ENCODE measurements around the gene FBLN7. TPM values are rescaled to one million over a fixed set of nuclear protein-coding genes. Genes with fewer than 3 reads are reported as not detected.
A peak's percentile ranks its signal among the peaks of the same experiment; 100 is the strongest.

FBLN7 gene
- total and polyA plus RNA-seq, 2 experiments from 2014 or later, result 0.16 TPM; not detected in 1

GRCh38 chr2:112144966-112145365 lies 6.8 kb downstream of the FBLN7 start:
- Histone ChIP-seq H3K9me2 (ENCODE audit: insufficient read depth) (0 out of 2 replicates have a peak, but pooled peaks cover 3% of the 10 kb centered on the region), H3K36me3 (ENCODE audit: insufficient read depth) (no peaks in the 10 kb centered on the region), H3K27me3 (ENCODE audit: insufficient read depth) (peaks cover 29% of the 10 kb centered on the region), H4K20me1 (replicated peaks; ENCODE audit: insufficient read depth) (0 out of 2 replicates have a peak, but pooled peaks cover 2% of the 10 kb centered on the region), H3K27ac (ENCODE audit: low read depth) (no peak overlapping the region), H2AFZ (no peak overlapping the region), H3K4me3 (no peak overlapping the region), H3F3A (replicated peaks; ENCODE audit: low read depth) (0 out of 2 replicates have a peak, but pooled peaks cover 3% of the 10 kb centered on the region), H3K4me2 (no peak overlapping the region), H3K4me1 (ENCODE audit: insufficient read depth) (peaks cover 4% of the 10 kb centered on the region; the same call in 1 of the 2 replicates), H3K79me2 (replicated peaks; ENCODE audit: insufficient read depth) (no peaks in the 10 kb centered on the region)
- Mint-ChIP-seq H3K36me3 (ENCODE audit: low read depth) (no peaks in the 10 kb centered on the region; the same call in 2 of the 3 replicates), H3K27me3 (ENCODE audit: insufficient read depth, low read depth, poor library complexity) (peaks cover 22% of the 10 kb centered on the region), H3K4me1 (peaks cover 8% of the 10 kb centered on the region), H3K4me3 (no peak overlapping the region), H3K27ac (no peak overlapping the region), H3K9me3 (no peaks in the 10 kb centered on the region)
- ATAC-seq, result no peak
- no peak for DNase-seq (ENCODE audit: low spot score)
- TF ChIP-seq EZH2 (IDR thresholded peaks at IDR 0.05; ENCODE audit: low read depth, unreplicated experiment) (no peak), JUNB (IDR thresholded peaks at IDR 0.05; ENCODE audit: unreplicated experiment) (no peak)

DNA sequence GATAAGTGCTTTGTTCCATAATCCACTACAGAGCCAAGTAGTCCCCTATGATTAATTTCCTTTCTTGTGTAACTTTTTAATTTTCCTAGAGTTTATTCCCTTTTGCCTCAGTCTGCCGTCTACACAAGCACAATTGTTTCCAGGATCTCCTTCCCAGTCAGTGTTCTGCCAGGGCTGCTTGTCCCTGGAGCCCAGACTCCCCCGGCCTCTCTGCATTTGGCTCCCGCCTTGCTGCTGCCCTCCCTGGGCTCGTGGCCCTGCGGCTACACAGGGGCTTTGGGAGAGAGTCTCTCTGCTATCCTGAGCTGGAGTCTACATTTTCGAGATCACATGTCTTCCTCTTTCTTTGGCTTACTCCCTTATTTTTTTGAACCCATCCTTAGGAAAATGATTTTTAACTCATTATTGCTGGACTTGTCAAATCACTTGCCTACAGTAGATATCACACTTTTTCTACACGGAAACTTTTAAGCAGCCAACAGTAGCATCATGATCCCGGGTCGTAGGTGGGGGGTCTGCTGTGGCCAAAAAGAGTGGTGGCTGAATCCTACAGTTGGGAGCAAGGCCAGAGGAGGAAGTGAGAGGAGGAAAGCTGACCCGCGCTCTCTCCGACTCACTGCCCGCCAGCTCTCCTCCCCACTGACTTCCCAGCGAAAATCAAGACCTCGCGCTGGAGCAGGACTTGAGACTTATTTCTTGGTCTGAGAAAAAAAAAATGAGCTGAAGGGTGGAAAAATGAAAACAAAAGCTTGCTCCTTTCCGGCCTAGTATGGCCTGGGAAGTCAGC lies 9.4 kb downstream of the FBLN7 start:
- Mint-ChIP-seq H3K27ac (no peak overlapping the region), H3K36me3 (ENCODE audit: low read depth) (no peaks in the 10 kb centered on the region), H3K27me3 (ENCODE audit: insufficient read depth, low read depth, poor library complexity) (peaks cover 3% of the 10 kb centered on the region), H3K9me3 (no peaks in the 10 kb centered on the region), H3K4me1 (peaks cover 5% of the 10 kb centered on the region), H3K4me3 (no peak overlapping the region)
- H3K4me3 ChIP-seq, result no peak overlapping the region
- H3K4me2 ChIP-seq, result no peak overlapping the region
- ATAC-seq, result peak; percentile 73
- no peaks in the 10 kb centered on the region for H3F3A ChIP-seq (replicated peaks; ENCODE audit: low read depth)
- H3K27ac ChIP-seq (ENCODE audit: low read depth), result no peak overlapping the region
- 0 out of 2 replicates have a peak, but pooled peaks cover 2% of the 10 kb centered on the region for H4K20me1 ChIP-seq (replicated peaks; ENCODE audit: insufficient read depth)
- DNase-seq (ENCODE audit: low spot score), result no peak
- H3K4me1 ChIP-seq (ENCODE audit: insufficient read depth), result no peaks in the 10 kb centered on the region
- H3K79me2 ChIP-seq (replicated peaks; ENCODE audit: insufficient read depth), result no peaks in the 10 kb centered on the region
- H2AFZ ChIP-seq, result peak overlapping the region; percentile 43; the same call in 1 of the 2 replicates
- peaks cover 2% of the 10 kb centered on the region; the same call in 1 of the 2 replicates for H3K27me3 ChIP-seq (ENCODE audit: insufficient read depth)
- 0 out of 2 replicates have a peak, but pooled peaks cover 3% of the 10 kb centered on the region for H3K9me2 ChIP-seq (ENCODE audit: insufficient read depth)
- no peaks in the 10 kb centered on the region for H3K36me3 ChIP-seq (ENCODE audit: insufficient read depth)
- TF ChIP-seq JUNB (IDR thresholded peaks at IDR 0.05; ENCODE audit: unreplicated experiment), result no peak
- TF ChIP-seq ZNF331 (CRISPR knock-in tag; IDR thresholded peaks at IDR 0.05; ENCODE audit: low read depth), result no peak
- TF ChIP-seq, protein P1, sequence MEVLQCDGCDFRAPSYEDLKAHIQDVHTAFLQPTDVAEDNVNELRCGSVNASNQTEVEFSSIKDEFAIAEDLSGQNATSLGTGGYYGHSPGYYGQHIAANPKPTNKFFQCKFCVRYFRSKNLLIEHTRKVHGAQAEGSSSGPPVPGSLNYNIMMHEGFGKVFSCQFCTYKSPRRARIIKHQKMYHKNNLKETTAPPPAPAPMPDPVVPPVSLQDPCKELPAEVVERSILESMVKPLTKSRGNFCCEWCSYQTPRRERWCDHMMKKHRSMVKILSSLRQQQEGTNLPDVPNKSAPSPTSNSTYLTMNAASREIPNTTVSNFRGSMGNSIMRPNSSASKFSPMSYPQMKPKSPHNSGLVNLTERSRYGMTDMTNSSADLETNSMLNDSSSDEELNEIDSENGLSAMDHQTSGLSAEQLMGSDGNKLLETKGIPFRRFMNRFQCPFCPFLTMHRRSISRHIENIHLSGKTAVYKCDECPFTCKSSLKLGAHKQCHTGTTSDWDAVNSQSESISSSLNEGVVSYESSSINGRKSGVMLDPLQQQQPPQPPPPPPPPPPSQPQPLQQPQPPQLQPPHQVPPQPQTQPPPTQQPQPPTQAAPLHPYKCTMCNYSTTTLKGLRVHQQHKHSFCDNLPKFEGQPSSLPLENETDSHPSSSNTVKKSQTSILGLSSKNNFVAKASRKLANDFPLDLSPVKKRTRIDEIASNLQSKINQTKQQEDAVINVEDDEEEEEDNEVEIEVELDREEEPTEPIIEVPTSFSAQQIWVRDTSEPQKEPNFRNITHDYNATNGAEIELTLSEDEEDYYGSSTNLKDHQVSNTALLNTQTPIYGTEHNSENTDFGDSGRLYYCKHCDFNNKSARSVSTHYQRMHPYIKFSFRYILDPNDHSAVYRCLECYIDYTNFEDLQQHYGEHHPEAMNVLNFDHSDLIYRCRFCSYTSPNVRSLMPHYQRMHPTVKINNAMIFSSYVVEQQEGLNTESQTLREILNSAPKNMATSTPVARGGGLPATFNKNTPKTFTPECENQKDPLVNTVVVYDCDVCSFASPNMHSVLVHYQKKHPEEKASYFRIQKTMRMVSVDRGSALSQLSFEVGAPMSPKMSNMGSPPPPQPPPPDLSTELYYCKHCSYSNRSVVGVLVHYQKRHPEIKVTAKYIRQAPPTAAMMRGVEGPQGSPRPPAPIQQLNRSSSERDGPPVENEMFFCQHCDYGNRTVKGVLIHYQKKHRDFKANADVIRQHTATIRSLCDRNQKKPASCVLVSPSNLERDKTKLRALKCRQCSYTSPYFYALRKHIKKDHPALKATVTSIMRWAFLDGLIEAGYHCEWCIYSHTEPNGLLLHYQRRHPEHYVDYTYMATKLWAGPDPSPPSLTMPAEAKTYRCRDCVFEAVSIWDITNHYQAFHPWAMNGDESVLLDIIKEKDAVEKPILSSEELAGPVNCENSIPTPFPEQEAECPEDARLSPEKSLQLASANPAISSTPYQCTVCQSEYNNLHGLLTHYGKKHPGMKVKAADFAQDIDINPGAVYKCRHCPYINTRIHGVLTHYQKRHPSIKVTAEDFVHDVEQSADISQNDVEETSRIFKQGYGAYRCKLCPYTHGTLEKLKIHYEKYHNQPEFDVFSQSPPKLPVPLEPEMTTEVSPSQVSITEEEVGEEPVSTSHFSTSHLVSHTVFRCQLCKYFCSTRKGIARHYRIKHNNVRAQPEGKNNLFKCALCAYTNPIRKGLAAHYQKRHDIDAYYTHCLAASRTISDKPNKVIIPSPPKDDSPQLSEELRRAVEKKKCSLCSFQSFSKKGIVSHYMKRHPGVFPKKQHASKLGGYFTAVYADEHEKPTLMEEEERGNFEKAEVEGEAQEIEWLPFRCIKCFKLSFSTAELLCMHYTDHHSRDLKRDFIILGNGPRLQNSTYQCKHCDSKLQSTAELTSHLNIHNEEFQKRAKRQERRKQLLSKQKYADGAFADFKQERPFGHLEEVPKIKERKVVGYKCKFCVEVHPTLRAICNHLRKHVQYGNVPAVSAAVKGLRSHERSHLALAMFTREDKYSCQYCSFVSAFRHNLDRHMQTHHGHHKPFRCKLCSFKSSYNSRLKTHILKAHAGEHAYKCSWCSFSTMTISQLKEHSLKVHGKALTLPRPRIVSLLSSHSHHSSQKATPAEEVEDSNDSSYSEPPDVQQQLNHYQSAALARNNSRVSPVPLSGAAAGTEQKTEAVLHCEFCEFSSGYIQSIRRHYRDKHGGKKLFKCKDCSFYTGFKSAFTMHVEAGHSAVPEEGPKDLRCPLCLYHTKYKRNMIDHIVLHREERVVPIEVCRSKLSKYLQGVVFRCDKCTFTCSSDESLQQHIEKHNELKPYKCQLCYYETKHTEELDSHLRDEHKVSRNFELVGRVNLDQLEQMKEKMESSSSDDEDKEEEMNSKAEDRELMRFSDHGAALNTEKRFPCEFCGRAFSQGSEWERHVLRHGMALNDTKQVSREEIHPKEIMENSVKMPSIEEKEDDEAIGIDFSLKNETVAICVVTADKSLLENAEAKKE (CRISPR knock-in tag; IDR thresholded peaks at IDR 0.05), result no peak
- TF ChIP-seq POLR2AphosphoS5 (IDR thresholded peaks at IDR 0.05; ENCODE audit: low read depth), result no peak
- TF ChIP-seq EZH2phosphoT487 (IDR thresholded peaks at IDR 0.05; ENCODE audit: unreplicated experiment), result no peak
- TF ChIP-seq, protein P2, sequence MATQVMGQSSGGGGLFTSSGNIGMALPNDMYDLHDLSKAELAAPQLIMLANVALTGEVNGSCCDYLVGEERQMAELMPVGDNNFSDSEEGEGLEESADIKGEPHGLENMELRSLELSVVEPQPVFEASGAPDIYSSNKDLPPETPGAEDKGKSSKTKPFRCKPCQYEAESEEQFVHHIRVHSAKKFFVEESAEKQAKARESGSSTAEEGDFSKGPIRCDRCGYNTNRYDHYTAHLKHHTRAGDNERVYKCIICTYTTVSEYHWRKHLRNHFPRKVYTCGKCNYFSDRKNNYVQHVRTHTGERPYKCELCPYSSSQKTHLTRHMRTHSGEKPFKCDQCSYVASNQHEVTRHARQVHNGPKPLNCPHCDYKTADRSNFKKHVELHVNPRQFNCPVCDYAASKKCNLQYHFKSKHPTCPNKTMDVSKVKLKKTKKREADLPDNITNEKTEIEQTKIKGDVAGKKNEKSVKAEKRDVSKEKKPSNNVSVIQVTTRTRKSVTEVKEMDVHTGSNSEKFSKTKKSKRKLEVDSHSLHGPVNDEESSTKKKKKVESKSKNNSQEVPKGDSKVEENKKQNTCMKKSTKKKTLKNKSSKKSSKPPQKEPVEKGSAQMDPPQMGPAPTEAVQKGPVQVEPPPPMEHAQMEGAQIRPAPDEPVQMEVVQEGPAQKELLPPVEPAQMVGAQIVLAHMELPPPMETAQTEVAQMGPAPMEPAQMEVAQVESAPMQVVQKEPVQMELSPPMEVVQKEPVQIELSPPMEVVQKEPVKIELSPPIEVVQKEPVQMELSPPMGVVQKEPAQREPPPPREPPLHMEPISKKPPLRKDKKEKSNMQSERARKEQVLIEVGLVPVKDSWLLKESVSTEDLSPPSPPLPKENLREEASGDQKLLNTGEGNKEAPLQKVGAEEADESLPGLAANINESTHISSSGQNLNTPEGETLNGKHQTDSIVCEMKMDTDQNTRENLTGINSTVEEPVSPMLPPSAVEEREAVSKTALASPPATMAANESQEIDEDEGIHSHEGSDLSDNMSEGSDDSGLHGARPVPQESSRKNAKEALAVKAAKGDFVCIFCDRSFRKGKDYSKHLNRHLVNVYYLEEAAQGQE (IDR thresholded peaks at IDR 0.05; ENCODE audit: unreplicated experiment), result no peak
- no peak for TF ChIP-seq CREB1 (CRISPR knock-in tag; IDR thresholded peaks at IDR 0.05; ENCODE audit: low read depth)

Data from GM23338 (cell line).